Hematopoietic multipotent progenitor cell (in vitro differentiated cells): ENCODE results near the gene HDAC10. TPM values are rescaled to one million over a fixed set of nuclear protein-coding genes. Genes with fewer than 3 reads are reported as not detected.

Source experiments
- DNase-seq, 3 donors: peaks; one replicate each; pipeline ENCODE4 v3.0.0-alpha.2; 2011 to 2015; ENCODE audit warnings: low read depth in 2 of 3, low spot score in 2 of 3
- total RNA-seq: library from RNA; depleted of rRNA; stranded (reverse); fragments of >200 nt; gene quantifications from one replicate; pipeline ENCODE4 v1.2.3, GENCODE V29; 2012

The HDAC10 gene
- total RNA-seq, 1 donor = 51.7 TPM

DNA sequence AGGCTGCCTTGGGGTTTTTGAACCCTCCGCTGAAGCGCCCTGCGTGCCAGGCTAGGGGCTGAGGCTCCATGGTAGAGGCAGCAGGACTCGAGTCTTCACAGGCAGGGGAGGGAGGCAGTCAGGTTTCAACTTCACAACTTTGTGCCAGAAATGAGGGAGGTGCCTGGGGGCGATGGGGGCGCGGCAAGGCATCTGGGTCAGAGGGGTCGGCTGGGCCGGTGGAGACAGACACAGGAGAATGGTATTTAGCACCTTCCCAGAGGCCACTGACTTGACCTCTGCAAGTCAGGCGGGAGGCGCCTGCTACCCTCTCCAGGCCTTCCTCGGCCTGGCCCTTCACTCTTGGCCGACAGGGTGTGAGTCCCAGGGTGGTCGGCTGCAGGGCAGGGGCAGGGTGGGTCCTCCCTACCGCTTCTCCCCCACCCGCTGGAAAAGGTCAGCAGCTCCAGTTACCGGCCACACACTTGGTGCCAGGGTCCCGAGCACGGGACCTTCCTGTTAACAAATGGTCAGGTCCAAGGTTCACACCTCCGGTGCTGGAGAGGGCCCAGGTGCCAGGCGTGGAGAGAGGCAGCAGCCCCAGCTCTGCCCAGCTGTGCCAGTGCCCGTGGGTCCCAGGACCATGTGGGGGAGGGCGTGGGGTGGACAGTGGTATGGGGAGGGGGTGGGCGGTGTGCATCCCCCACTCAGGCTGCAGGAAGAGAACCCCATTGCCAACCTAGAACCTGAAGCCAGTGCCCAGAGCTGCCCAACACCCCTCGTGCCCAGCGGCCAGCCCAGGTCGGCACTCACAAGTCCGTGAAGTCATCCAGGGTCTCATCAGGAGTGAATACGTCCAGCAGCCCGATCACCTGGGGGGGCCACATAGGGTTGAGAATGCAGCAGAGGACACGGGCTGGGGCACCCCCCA, 6.6 kb upstream of the HDAC10 start:
- DNase-seq = no peak

DNA sequence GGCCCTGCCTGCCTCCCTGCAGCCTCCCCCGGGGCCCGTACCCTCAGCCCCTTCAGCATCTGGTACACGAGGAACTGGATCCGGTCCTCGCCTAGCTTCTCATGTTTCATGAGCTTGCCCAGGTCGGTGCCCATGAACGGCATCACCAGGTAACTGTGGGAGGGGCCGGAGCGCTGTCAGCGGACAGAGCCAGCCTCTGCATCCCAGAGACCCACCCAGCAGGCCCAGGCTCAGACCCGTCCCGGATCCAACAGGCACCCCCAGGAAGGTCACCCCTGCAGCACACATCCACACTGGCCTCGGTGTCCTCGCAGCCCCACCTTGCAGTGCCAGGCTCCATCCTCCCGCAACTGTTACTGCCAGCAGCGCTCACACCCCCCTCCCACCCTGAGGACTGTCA, 6.0 kb upstream of the HDAC10 start:
- DNase-seq = no peak

DNA sequence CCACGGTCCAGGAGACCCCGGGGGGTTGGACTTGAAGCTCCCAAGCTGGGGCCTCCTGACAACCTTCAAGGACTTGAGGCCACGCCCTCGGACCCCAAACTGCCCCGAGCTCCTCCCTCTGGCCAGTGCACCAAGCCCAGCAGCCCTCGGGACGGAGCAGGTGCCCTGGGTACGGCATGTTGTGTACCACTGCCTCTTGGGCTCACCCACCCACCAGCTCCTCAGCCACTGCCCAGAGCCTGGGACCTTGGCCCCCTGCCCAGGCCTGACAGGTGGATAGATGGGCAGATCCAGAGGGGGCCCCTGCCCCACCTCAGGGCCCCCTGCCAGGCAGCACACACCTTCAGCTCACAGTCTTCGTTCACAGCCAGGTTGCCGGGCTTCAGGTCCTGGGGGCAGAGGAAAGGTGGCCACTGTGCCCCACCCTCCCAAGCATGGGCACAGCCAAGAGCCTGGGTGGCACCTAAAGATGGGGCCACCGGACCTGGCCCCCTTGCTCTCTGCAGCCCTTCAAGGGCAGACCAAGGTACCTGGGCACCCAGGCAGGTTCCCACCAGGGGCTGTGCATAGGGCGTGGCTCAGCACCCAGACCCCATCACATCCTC, 5.3 kb upstream of the HDAC10 start:
- no peak for DNase-seq

DNA sequence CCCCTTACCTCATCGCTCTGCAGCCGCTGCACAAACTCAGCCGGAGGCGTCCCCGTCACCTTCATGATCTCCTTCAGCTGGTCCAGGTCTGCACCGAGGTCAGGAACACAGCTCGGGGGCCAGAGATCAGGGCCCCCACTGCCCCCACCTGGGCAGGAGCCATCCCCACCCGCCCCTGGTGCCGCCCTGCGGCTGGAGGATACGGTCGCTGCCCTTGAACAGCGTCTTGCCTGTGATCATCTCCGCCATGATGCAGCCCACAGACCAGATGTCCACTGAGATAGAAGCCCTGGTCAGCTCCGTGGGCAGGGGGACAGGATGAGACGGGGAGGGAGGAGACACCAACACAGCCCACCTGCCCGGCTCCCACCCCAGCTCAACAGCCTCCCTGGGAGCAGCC, 4.5 kb upstream of the HDAC10 start:
- no peak for DNase-seq

DNA sequence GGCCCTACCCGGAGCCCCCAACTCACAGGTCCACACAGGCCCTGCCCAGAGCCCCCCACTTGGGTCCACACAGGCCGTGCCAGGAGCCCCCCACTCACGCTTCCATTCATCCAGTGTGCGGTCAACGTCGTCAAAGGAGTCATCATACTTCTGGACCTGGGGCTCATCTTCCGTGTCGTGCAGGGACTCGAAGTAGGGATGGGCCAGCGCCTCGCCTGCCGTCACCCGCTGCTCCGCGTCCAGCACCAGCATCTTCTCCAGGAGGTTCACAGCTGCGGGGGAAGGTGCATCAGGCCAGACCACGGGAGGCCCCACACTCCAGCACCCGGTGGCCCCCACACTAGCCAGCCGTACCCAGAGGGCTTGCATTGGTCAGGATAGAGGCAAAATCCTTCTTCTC, 4.0 kb upstream of the HDAC10 start:
- no peak for DNase-seq

DNA sequence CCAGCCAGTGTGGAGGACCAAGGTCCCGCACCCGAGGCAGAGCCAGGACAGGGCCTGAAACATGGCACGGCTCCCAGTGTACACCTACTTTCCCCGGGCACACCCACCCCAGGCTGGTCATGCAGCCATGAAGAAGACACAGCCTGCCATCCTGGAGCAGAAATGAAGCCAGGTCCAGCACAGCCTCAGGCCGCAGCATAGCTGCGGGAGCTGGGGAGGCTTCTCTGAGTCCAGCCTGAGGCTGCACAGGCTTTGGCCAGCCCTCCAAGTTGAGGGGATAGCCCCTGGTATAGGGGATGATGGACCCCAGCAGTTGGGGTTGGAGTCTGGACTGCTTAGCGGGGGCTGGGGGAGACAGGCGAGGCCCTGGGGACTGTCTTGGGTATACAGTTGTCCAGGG, 2.9 kb upstream of the HDAC10 start:
- DNase-seq = no peak

DNA sequence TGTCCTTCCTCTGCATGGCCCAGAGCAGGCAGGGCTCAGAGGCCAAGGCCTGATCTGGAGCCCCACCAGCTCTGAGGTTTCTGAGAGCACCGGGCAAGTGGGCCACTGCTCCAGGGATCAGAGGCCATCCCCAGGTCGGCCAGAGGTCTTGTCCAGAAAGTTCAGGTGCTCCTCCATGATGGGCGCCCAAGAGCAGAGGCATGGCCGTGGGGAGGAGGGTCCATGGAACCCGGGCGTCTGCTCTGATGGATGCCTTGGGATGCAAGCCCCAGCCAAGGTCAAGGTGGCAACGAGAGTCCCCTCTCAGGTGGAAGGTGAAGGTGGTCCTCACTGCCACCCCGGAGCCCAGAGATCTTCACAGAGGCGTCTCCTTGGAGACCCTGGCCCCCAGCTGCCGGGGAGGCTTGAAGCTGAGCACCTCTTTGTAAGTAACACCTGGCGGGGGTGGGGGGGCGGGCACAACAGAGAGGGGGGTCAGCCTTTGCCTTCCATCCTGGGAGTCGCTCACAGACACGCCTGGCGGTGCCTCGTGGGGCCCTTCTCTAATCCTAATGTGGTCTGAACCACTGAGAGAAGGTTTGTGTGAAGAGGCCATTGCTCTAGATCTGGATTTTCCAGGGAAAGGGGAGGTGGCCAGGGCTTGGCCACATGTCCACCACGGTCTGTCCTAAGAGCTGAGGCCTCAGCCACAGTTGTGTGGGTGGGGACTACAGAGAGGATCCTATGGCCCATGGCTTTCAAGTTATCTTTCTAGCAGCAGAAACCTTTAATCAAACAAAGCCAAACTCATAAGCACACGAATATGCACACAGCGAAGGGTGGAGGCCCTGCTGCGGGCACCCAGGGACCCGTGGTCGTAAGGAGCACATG, 2.2 kb upstream of the HDAC10 start:
- DNase-seq = no peak

DNA sequence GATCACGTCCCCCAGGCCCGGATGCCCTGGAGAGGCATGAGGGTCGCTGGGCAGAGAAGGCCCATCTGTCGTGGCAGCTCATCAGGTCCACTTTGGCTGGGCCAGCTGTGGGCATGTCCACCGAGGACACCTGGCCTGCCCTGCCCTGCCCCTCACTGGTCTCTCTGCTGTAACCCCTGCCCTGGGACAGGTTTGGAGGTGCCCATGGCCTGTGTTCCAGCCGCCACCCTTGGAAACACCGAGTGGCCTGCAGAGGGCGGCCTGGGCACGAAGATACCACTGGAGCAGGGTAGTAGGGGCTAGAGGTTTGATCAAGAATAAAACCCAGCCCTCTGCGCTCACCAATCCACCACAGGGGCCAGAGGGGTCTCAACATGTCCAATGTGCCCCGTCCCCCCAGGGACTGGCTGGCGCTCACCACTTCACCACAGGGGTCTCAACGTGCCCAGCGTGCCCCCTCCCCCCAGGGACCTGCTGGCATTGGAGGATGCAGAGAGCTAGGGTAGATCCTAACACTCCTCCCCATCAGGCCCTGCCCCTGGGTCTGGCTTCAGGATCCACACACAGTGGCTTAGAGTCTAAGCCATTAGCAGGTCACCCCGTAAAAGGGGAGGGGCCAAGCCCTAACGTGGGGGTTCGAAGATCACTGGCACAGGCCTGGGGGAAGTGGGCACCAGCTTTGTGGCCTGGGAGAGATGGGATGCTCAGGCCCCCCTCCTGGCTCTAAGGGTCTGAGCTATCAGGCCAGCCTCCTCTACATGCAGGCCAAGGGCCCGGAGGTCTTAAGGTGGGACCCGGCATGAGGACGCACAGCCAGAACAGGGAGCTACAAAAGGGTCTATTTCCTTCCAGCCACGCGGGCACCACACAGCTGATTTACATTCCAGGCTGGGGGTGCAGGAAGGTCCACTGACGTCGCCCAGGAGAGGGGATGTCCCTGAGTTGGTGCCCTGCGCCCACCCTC, 1.3 kb upstream of the HDAC10 start:
- DNase-seq = peak in 2 of 3 donors; percentile 72 to 82

DNA sequence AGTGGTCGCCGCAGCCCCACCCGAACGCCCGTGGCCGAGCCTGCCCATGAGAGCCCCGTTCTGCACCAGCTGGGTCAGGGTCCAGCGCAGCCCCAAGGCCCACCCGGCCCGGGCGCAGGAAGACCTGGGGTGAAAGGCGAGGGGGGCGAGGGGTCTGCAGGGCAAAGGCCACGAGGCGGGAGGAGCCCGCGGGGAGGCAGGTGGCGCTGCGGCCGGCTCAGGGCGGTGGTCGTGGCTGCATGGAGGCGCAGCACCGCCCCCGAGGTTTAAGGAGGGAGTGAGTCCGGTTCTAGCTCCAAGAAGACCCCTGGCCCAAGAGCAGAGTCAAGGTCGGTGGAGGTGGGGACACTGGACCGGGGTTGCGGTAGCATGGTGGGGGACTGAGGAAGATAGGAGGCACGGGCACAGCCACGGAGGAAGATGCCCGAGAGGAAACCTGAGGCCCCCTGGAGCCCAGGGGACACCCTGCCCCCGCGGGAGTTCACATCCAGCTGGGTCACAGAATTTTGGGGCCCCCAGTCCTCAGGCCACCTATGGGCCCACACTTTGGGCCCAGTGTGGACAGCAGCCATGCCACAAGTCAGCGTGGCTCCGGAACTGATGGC, 514 bp upstream of the HDAC10 start:
- peak in 1 of 3 donors; percentile 33 for DNase-seq

DNA sequence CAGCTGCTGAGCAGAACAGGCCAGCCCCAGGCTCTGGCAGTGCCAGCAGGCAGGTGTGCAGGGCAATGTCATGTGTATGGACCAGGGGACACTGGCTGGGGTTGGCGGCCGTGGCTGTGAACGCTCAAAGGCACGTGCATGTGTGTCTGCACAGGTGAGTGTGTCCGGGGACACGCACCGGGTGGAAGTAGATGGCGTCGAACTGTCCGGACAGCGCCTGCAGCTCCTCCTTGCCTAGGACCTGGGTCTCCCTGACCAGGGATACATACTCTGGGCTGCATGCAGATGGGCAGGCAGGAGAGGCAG, 863 bp downstream of the HDAC10 start:
- no peak for DNase-seq

DNA sequence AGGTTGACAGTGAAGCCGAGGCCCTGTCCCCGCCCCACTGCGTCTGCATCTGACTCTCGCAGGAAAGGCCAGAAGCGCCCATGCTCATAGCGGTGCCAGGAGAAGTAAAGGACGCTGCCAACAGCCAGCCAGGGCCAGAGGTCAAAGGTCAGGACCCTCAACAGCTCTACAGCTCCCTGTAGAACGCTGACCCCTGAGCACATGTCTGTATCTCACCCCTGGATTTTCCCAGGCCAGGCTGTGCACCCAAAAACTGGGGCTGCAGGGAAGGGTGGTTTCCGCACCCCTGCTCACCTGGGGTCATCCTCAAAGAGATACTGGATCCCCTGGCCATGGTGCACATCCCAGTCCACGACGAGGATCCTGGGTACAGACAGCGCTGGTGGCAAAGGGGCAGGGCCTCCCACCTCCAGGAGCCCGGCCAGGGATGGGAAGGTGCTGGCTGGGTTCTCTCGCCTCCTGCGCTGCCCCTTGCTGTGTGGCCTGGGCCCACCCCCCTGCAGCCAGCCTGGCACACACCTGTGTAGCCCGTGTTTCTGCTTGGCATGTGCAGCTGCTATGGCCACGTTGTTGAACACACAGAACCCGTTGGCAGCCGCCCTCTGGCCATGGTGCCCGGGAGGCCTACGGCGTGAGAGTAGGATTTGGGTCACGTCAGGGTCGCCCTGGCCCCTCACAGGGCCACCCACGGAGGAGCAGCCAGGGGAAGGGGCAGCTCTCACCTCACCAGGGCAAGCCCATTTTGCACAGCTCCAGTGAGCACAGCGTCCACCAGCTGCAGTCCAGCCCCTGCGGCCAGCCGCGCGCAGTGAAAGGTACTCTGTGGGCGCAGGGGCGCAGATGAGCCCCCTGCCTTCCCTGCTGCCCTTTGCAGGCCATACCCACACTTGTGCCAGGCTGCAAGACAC, 1.5 kb downstream of the HDAC10 start:
- DNase-seq = no peak

DNA sequence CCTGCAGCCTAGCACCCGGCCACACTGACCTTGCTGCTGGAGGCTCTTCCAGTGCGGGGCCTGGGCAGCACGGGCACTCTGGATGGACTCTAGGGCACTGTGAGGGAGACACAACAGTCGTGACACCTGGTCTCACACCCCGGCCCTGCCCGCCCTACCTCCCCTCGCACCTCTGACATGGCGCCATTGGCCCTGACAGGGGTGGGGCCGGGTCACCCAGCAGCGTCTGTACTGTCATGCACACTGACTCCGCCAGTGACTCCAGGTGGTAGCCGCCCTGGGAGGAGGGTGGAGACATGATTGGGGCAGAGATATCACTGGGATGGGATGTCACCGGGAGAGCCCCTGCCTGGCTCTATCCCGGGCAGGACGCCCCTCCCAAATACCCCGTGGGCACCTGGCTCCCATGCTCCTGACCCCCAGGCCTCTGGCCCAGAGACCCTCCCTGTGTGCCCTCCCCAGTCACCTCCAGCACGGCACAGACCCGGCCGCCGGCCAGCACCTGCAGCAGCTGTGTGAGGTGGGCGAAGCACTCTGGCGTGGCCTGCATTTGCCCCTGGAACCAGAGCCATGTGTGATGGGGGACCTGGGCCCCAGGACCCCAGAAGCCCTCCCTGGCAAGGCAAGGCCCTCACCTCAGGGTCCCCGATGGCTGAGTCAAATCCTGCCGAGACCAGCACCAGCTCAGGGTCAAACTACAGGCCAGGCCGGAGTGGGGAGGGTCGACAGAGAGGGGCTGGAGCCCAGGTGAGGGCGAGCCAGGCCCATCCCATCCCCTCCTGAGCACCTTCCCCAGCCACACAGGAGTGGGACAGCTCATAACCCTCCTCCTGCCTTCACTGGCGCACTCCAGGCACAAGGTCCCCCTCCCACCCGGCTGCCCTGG, 2.6 kb downstream of the HDAC10 start:
- no peak for DNase-seq

DNA sequence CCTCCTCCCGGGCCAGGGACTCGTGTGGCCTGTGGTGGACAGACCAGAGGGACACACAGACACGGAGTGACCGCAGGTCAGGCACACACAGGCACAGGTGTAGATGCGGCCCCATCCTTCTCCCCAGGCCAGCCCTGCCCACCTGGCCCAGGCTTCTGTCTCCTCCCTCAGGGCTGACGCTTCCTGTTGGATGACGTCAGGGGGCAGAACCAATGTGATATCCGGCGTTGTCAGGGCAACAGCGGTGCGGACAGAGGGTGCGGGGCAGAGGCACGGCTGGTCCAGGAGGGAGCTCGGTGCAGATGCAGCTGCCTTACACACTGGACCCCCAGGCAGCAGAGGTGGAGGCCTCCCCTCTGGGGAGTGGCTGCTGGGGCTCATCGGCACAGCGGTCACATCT, 3.3 kb downstream of the HDAC10 start:
- DNase-seq = no peak

DNA sequence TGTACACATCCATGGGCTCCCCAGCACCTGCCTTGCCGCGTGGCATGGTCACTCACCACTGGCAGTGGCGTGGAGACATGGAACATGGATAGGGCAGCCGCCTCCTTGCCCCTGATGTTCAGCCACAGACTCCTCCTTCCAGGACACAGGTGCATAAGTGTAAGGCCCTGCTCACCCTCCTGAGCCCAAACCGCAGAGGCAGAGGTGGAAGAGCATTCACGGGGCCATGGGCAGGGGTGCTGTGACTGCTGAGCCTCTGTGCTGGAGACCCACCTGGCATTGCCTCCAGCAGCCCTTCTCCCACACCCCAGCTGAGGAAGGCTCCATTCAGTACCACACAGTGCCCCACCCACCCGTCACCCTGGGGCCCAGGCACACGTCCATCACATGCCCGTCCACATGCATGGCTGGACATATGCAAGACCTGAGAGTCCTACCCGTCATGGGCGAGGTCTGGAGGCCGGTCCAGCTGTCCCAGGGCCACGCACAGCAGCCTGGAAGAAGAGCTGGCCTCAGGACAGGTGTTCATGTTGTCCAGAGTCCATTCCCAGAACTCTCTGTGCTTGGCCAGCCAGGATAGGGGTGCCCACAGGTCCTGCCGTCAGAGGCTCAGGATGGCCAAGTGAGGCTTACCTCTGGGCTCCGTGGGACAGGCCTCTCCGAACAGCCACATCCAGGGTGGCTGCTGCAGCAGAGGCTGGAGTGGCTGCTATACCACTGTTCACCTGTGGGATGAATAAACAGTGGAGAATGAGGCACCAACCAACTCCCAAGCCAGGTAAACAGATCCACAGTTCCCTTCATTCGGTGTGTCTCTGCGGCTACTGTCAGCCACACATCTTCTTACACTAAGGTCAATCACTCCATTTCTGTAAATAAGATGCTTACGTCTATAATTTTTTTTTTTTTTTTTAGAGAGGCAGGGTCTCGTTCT, 4.6 kb downstream of the HDAC10 start:
- DNase-seq = no peak

DNA sequence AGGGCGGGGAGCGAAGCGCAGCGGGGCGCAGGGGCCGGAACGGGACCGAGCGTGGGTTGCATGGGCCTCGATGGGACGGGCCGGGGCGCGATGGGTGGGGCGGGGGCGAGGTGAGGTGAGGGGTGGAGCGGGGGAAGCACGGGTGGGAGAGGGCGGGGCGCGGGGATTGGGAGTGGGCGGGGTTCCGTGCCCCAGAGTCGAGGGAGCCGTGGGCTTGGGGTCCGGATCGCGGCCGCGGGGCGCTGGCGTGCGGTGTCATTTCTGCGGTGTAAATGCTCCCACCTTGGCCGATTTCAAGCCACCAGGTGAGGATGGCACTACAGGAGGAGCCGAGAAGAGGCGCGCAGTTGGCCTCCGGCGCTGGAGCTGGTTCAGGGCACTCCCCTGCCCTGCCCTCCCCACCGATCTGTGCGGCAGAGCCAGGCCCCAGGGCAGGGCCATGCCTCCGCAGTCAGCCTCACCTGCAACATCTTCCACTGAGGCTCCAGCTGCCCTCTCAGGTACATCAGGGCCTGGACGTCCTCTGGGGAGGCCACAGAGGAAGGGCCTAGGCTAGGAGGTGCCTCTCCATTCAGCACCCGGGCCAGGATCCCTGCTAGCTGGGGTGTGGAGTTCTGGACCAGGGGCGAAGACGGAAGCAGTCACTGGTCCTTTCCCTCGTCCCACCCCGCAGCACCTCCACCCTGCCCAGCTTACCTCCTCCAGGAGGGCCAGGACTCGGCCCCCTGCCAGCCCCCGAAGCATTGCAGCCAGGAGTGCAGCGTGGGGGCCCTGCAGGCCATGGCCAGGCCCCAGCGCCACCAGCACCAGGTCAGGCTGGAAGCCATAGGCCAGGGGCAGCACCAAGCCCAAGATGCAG, 5.6 kb downstream of the HDAC10 start:
- DNase-seq = no peak
